Hippocampal formation (tissue), 2 donors: ENCODE results near the gene SRP72.
"Not testable (repeated sequence)": the region's sequence is repeated elsewhere in the genome, so short reads cannot be mapped to it uniquely, and the experiment has no call there.

Source experiments
- DNase-seq, 2 donors: peaks; one replicate each; lab custom pipeline; 2025; lab: John Stamatoyannopoulos, UW

Gene SRP72

GRCh38 chr4:56465599-56466295, 1.7 kb upstream of the SRP72 start:
- no peak for DNase-seq

DNA sequence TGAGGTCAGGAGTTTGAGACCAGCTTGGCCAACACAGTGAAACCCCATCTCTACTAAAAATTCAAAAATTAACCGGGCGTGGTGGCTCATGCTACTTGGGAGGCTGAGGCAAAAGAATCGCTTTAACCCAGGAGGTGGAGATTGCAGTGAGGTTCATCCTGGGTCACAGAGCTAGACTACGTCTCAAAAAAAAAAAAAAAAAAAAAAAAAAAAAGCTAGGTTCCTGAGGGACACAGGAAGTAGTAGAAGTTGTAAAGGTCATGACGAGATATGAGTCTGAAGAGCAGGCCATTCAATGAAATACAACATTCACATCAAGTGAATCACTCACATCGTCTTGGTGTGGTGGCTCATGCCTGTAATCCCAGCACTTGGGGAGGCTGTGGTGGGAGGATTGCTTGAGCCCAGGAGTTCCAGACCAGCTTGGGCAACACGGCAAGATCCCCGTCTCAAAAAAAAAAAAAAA, 1.1 kb upstream of the SRP72 start:
- DNase-seq, result not testable (repeated sequence)

DNA sequence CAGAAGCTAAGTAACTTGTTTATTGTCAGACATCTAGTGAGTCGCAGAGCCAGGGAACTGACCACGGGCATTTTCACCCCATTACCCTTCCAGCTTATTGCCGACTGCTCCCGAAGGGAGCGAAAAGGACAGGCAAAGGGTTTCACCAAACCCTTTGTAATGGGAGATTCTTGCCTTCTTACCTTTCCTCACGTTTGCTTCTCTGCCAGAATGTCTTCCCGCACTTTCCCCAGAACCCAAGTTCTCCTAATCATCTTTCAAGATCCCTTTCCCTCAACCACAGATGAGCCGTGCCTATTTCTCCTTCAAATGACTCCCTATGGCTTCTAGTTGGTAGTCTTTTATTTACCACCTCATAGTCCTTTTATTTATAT, 520 bp upstream of the SRP72 start:
- DNase-seq, result peak in 1 of 2 donors; percentile 3

DNA sequence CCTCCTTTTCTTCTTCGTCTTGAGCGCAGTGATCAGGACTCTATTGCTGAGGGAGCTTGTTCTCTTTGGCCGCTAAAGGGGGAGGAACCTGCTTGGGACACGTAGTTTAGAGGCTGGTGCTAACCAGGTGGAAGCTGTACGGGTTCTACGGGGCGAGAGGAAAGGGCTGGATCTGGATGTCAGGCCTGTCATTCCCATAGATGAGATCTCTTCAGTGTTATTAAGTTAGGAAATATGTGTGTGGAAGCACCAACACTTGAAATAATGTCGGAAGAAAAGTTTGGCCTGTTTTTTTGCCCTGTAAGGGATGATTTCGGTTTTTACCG, 643 bp downstream of the SRP72 start:
- DNase-seq, result peak in 1 of 2 donors; percentile 44

GRCh38 chr4:56469489-56470210, 2.2 kb downstream of the SRP72 start:
- no peak for DNase-seq

DNA sequence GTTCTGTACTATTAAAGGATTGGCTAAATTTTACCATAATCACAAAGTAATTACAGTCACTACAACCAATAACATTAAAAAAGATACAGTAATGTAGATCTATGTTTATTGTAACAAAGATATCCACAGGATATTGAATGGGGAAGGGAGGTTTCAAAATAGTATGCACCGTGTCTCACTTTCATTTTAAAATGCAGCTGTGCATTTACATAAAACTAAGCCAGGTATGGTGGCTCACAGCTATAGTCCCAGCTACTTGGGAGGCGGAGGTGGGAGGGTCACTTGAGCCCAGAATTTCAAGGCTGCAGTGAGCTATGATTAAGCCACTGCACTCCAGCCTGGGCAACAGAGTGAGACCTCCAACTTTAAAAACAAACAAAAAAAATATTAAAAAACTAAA, 8.5 kb downstream of the SRP72 start:
- no peak for DNase-seq

- no peak for DNase-seq
Observed at GRCh38 chr4:56477192-56477702, 9.8 kb downstream of the SRP72 start.

DNA sequence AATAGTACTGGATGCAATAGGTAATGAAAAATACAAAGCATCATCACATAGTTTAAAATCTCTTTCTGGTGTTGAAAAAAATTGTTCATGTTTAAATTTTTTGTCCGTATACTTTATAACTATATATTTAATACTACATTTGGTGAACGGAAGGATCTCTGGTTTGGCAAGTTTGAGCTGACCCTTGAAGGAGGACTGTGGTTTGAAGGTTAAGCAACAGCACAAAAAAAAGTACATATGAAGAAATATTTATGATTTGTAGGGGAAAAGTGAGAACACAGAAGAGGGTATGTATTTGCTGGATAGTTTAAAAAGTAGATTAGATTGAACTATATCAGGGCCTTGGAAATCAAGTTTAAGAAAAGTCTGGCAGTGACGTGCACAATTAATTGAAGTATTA, 13.3 kb downstream of the SRP72 start:
- DNase-seq, result no peak

- no peak for DNase-seq
Observed at GRCh38 chr4:56496241-56496640, 28.8 kb downstream of the SRP72 start.

DNA sequence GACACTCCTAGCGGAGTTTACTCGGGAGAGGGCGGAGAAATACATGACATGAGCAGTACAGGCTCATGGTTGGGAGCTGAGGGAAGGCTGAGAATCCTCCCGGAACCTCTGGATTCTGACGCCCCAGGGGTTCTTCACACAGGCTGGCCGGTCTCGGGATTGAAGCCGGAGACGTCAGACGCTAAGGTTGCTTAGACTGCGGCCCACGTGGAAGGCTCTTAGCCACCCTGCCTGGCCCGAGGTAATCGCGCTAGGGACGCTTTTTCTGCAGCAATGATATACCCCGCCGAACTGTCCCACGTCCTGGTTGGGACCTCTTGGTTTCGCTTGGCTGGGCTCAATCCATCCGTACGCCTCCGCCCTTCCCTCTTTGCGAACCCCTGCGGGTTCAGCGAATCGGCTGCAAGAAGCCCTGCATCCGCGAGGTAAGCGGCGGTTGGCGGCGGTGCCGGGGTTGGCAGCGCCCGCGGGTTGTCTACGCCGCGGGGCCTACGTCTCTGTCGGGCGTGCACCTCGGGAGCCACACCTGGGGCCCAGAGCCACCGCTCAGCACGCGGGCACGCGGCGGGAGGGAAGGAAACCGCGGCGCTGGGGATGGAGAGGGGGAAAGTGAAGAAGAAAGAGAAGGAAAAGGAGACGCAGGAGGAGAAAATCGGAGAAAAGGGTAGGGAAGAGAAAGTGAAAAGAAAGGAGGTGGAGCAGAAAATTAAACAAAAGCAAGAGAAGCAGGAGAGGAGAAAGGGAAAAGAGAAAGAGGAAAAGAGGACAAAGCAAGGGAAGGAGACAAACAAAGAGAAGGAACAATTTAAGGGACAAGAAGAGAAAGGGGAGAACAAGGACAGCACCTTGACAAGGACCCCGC, 38.1 kb downstream of the SRP72 start, which contains the start of gene ARL9:
TSS of gene ARL9 (plus strand) at position 523 of the 862 bp plus-strand sequence. CDS start at position 595, 72 bp downstream.
- peak in 1 of 2 donors; percentile 7 for DNase-seq

DNA sequence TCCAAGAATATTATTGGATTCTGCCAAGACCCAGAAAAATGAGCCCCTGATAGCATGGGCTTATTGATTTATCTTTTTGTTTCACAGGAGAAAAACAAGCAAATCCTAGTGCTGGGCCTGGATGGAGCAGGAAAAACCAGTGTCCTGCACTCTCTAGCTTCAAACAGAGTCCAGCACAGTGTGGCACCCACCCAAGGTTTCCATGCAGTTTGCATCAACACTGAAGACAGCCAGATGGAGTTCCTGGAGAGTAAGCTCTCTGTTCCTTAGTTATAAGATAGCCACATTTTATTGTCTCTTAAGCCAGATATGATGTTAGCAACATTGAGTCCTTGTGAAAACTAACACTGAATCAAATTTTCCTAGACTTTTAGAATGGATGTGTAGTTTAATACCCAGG, 43.7 kb downstream of the SRP72 start:
- DNase-seq, result no peak

GRCh38 chr4:56512166-56512565, 44.7 kb downstream of the SRP72 start:
- DNase-seq, result no peak

GRCh38 chr4:56513517-56513916, 46.1 kb downstream of the SRP72 start:
- DNase-seq, result no peak

- peak; percentile 57 to 80 for DNase-seq
Observed at GRCh38 chr4:56530269-56531148, 63.1 kb downstream of the SRP72 start.

DNA sequence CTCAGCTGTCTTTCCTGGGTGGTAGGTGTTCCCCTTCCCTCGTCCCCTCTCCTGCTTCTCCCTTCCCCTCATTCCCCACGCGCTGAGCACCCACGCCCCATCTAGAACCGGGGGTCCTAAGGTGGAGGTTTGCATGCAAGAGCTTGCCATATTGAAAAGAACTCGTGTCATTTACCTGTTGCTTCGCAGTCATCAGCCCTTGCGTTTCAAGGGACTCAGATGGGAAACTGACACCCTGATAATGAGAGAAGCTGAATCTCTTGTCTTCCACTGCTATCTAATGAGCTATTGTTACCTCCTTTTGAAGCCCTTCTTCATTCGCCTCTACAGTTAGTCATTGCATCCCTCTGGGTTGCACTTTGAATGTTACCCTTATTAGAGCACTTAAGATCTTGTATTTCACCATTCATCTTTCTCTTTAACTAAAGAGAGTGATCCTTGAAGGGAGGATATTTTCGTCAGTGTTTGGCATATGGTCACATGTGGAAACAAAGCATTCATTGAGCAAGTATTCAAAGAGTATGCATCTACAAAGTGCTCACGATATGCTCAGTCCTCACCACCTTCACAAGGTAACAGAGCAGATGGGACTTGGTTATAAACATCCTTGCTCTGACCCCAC, 63.8 kb downstream of the SRP72 start:
- DNase-seq, result no peak

GRCh38 chr4:56531823-56532222, 64.4 kb downstream of the SRP72 start:
- no peak for DNase-seq

DNA sequence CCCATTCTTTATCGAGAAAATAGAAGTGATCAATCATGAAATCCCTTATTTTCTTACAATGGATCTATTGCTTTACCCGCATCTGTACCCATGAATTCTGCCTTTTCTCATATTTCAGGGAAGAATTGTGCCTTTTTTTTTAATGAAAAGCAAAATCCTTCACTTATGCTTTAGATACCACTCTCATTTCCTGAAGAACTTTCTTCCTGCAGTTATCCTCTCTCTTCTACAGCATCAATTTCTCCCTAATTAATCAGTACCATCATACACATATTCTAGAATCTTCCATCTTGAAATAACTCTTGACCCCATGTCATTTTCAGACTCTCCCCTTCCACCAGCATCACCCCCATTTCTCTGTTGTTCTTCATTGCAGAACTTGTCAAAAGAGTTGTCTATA, 64.8 kb downstream of the SRP72 start:
- no peak for DNase-seq

DNA sequence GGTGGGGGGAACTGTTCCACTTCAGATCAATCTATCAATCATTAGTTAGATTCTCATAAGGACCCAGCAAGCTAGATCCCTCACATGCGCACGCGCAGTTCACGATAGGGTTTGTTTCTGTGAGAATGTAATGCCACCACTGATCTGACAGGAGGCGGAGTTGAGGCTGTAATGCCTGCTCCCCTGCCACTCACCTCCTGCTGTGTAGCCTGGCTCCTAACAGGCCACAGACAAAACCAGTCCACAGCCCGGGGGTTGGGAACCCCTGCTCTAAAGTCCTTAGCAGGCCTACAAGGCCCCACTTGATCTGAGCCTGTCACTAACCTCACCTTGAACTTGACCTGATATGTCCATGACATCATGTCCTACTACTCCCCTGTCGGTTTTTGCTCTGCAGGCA, 68.5 kb downstream of the SRP72 start:
- no peak for DNase-seq

DNA sequence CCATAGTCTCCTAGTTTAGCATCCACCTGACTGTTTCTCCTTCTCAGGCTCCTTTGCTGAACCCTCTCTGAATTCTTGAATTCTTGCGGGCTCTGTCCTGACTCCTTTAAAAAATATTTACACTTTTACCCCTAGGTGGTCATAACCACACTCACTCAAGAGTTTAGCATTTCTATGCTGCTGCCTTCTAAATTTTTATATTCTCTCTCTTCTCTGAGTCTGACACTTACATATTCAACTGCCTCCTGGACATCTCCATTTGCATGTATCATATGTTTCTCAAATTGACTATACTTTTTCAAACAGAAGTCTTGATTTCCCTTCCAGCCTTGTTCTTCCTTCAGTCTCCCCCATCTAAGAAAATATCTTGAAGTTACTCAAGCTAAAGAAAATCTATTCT, 69.7 kb downstream of the SRP72 start:
- no peak for DNase-seq

- no peak for DNase-seq
Observed at GRCh38 chr4:56540826-56541225, 73.4 kb downstream of the SRP72 start.

DNA sequence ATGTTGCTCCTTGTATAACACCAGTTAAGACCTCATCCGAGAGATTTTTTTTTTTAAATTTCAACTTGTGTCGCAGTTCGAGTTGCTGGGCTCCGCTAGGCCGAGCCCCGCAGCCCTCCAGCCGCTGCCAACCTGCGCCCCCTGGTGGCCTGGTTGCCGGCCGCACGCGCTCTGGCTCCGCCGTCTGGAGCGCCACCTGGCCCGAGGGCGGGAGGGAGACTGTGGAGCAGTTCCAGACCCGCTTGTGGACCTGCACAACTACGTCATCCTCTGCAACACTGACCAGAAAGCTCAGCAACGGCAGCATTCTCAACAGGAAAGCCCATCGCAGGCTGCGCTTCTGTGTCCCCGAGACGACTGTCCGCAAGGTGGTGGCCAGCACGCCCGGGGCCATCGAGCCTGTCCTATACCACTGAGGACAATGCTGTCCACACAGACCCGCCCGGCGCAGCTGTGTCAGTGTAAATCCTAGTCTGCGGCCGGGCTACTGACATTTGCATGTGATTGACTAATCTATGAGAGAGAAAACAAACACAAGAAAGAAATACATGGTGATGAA, 77.2 kb downstream of the SRP72 start:
- peak; percentile 84 to 85 for DNase-seq
